Measurements from ENCODE around the gene ADAMTS2.

DNA sequence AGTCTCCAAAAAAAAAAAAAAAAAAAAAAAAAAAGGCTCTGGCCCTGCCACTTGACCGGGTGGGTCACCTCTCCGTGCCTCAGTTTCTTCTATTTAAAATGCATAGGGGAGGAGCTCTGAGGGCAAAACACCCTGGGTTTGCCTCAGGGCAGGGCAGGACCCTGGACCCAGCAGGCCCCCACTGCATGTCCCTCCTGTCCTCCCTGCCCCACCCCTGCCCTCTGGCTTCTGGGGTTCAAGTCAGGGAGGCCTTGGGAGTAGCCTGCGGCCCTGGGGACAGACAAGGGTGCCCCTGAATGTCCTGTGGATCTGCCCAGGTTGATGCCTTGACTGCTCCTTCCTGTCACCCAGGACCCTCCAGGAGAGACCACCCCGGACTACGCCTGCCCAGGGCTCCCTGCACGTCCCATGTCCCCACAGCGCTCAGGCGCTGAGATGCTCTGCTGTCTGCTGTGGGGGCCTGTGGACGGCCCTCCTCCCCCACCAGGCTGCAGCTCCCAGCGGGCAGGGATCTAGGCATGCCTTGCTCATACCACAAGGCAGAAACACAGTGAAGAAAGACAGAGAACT is 35.4 kb downstream of the ADAMTS2 start:
- TF ChIP-seq, protein P1, sequence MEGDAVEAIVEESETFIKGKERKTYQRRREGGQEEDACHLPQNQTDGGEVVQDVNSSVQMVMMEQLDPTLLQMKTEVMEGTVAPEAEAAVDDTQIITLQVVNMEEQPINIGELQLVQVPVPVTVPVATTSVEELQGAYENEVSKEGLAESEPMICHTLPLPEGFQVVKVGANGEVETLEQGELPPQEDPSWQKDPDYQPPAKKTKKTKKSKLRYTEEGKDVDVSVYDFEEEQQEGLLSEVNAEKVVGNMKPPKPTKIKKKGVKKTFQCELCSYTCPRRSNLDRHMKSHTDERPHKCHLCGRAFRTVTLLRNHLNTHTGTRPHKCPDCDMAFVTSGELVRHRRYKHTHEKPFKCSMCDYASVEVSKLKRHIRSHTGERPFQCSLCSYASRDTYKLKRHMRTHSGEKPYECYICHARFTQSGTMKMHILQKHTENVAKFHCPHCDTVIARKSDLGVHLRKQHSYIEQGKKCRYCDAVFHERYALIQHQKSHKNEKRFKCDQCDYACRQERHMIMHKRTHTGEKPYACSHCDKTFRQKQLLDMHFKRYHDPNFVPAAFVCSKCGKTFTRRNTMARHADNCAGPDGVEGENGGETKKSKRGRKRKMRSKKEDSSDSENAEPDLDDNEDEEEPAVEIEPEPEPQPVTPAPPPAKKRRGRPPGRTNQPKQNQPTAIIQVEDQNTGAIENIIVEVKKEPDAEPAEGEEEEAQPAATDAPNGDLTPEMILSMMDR (IDR thresholded peaks at IDR 0.05; ENCODE audit: low read length) = no peak
- no peak for TF ChIP-seq EZH2 (IDR thresholded peaks at IDR 0.05; ENCODE audit: borderline replicate concordance, low read length)

Data from OCI-LY1 (cell line).